H1 (cell line): ENCODE data around the gene CENPA. TPM values are rescaled to one million over a fixed set of nuclear protein-coding genes. Genes with fewer than 3 reads are reported as not detected.
A peak's percentile ranks its signal among the peaks of the same experiment; 100 is the strongest.

ENCODE experiments used
- CTCF ChIA-PET: fragments of 300-600 bp; sonication (Branson Sonifier 250); formaldehyde crosslinking; loops from one replicate; lab custom pipeline; 2021; ENCODE audit not compliant: partially characterized antibody; lab: Charles Lee
- POLR2A ChIA-PET: fragments of 300-600 bp; sonication (Branson Sonifier 250); formaldehyde crosslinking; loops from one replicate; lab custom pipeline; 2021; ENCODE audit warnings: inconsistent platforms; ENCODE audit not compliant: partially characterized antibody; lab: Charles Lee
- DNase-seq, 2 experiments: peaks; one replicate each; pipeline versions ENCODE4 v3.0.0 to v3.0.0-alpha.2; 2010 to 2022; ENCODE audit warnings: low spot score in 2 of 2, low read depth in 1 of 2, mixed read lengths in 1 of 2
- FAIRE-seq: peaks from 2 replicates; lab custom pipeline; 2011; peaks lifted over from hg19 to GRCh38; lab: Jason Lieb, UNC
- H2AFZ ChIP-seq: 2 replicates; pipeline ENCODE4 v1.8.1; 2012; ENCODE audit warnings: low read length, inconsistent platforms
- H2AK5ac ChIP-seq: 2 replicates; pipeline ENCODE4 v1.6.1; 2013; ENCODE audit warnings: low read depth, low read length
- H2BK120ac ChIP-seq: replicated peaks from 2 replicates; pipeline ENCODE3; 2013; ENCODE audit warnings: low read depth, low read length, inconsistent platforms
- H2BK12ac ChIP-seq: 2 replicates; pipeline ENCODE4 v1.6.1; 2013; ENCODE audit warnings: low read depth, low read length
- H2BK15ac ChIP-seq: 2 replicates; pipeline ENCODE4 v1.6.1; 2013; ENCODE audit warnings: low read length
- H2BK20ac ChIP-seq: 2 replicates; pipeline ENCODE4 v1.6.1; 2013; ENCODE audit warnings: low read length
- H2BK5ac ChIP-seq: 2 replicates; pipeline ENCODE4 v1.6.1; 2013; ENCODE audit warnings: low read depth, low read length
- H3K14ac ChIP-seq: 2 replicates; pipeline ENCODE4 v1.6.1; 2013; ENCODE audit warnings: inconsistent platforms; ENCODE audit not compliant: insufficient read length
- H3K18ac ChIP-seq: 2 replicates; pipeline ENCODE4 v1.6.1; 2013; ENCODE audit warnings: low read length; ENCODE audit errors: extremely low read depth
- H3K23ac ChIP-seq: 2 replicates; pipeline ENCODE4 v1.6.1; 2013; ENCODE audit warnings: inconsistent platforms; ENCODE audit not compliant: insufficient read length
- H3K23me2 ChIP-seq: 2 replicates; pipeline ENCODE4 v1.6.1; 2013; ENCODE audit warnings: low read depth, low read length
- H3K27ac ChIP-seq: 2 replicates; pipeline ENCODE4 v1.6.1; 2011; ENCODE audit warnings: low read depth, low read length, inconsistent platforms
- H3K27me3 ChIP-seq, 4 experiments: replicated peaks in 1 of 4; 1 replicate in 1 of 4; 2 replicates in 3 of 4; pipeline versions ENCODE4 v1.6.1 to v1.8.1; 2011 to 2013; ENCODE audit warnings: low read length in 3 of 4, mild to moderate bottlenecking in 3 of 4, inconsistent platforms in 2 of 4, mixed read lengths in 2 of 4, moderate library complexity in 1 of 4; ENCODE audit not compliant: control insufficient read depth in 3 of 4, insufficient read depth in 3 of 4; ENCODE audit errors: extremely low read depth in 1 of 4
- H3K36me3 ChIP-seq, 4 experiments: 2 replicates each; pipeline versions ENCODE4 v1.6.1 to v1.8.1; 2011 to 2013; ENCODE audit warnings: mild to moderate bottlenecking in 4 of 4, low read length in 3 of 4, moderate library complexity in 2 of 4, control low read depth in 1 of 4, inconsistent platforms in 1 of 4; ENCODE audit not compliant: insufficient read depth in 4 of 4, control insufficient read depth in 2 of 4
- H3K4ac ChIP-seq: replicated peaks from 2 replicates; pipeline ENCODE3; 2013; ENCODE audit warnings: low read length, low read depth, mixed read lengths, inconsistent platforms; ENCODE audit not compliant: insufficient read length
- H3K4me1 ChIP-seq, 4 experiments: replicated peaks in 1 of 4; 1 replicate in 1 of 4; 2 replicates in 3 of 4; pipeline versions ENCODE4 v1.6.1 to v1.8.1; 2011 to 2013; ENCODE audit warnings: low read length in 3 of 4, inconsistent platforms in 2 of 4, mixed read lengths in 1 of 4; ENCODE audit not compliant: insufficient read depth in 4 of 4, control insufficient read depth in 3 of 4
- H3K4me2 ChIP-seq, 2 experiments: 2 replicates each; pipeline versions ENCODE4 v1.6.1 to v1.8.1; 2011 to 2013; ENCODE audit warnings: low read depth in 2 of 2, low read length in 2 of 2, control low read depth in 1 of 2, inconsistent platforms in 1 of 2, mild to moderate bottlenecking in 1 of 2; ENCODE audit not compliant: insufficient read depth in 1 of 2
- H3K4me3 ChIP-seq, 4 experiments: fragments of 200-600, 300-600 bp in 1 of 4; sonication (generic), shearing (Covaris generic), sonication (Bioruptor Twin) in 1 of 4; 2 replicates each; pipeline versions ENCODE4 v1.5.1 to v1.8.1; 2011 to 2016; ENCODE audit warnings: low read length in 4 of 4, low read depth in 3 of 4, control low read depth in 2 of 4, inconsistent platforms in 2 of 4, mild to moderate bottlenecking in 2 of 4, mixed read lengths in 1 of 4, moderate library complexity in 1 of 4; ENCODE audit not compliant: insufficient read depth in 2 of 4; ENCODE audit errors: extremely low read depth in 1 of 4
- H3K56ac ChIP-seq: replicated peaks from 2 replicates; pipeline ENCODE3; 2013; ENCODE audit warnings: low read depth, mild to moderate bottlenecking, mixed read lengths, low read length, inconsistent platforms; ENCODE audit not compliant: insufficient read length
- H3K79me1 ChIP-seq: 2 replicates; pipeline ENCODE4 v1.6.1; 2013; ENCODE audit warnings: low read depth, low read length, control low read depth
- H3K79me2 ChIP-seq, 2 experiments: 2 replicates each; pipeline versions ENCODE4 v1.6.1 to v1.8.1; 2012 to 2013; ENCODE audit warnings: low read length in 2 of 2, mild to moderate bottlenecking in 2 of 2, inconsistent platforms in 1 of 2; ENCODE audit not compliant: insufficient read depth in 2 of 2, control insufficient read depth in 1 of 2
- H3K9ac ChIP-seq, 4 experiments: replicated peaks in 1 of 4; 1 replicate in 1 of 4; 2 replicates in 3 of 4; pipeline versions ENCODE4 v1.6.1 to v1.8.1; 2011 to 2013; ENCODE audit warnings: low read depth in 3 of 4, low read length in 3 of 4, control low read depth in 2 of 4, mild to moderate bottlenecking in 2 of 4, moderate library complexity in 2 of 4, inconsistent platforms in 1 of 4; ENCODE audit errors: extremely low read depth in 1 of 4
- H3K9me3 ChIP-seq, 2 experiments: 2 replicates each; pipeline versions ENCODE4 v1.6.1 to v1.8.1; 2012 to 2013; ENCODE audit warnings: mild to moderate bottlenecking in 2 of 2, moderate library complexity in 2 of 2, control low read depth in 1 of 2, inconsistent platforms in 1 of 2, low read depth in 1 of 2, low read length in 1 of 2, mixed read lengths in 1 of 2; ENCODE audit not compliant: insufficient read depth in 2 of 2
- H4K20me1 ChIP-seq, 2 experiments: replicated peaks in 1 of 2; 2 replicates each; pipeline versions ENCODE3 to v1.8.1; 2011 to 2013; ENCODE audit warnings: inconsistent platforms in 2 of 2, low read length in 2 of 2, mild to moderate bottlenecking in 1 of 2; ENCODE audit not compliant: insufficient read depth in 2 of 2, control insufficient read depth in 1 of 2
- H4K5ac ChIP-seq: 2 replicates; pipeline ENCODE4 v1.6.1; 2013; ENCODE audit warnings: low read length, low read depth, mixed read lengths, inconsistent platforms; ENCODE audit not compliant: insufficient read length
- H4K8ac ChIP-seq: 2 replicates; pipeline ENCODE4 v1.8.0; 2013; ENCODE audit warnings: mild to moderate bottlenecking, moderate library complexity, low read length, inconsistent platforms; ENCODE audit not compliant: insufficient read depth; ENCODE audit errors: extremely low read depth
- H4K91ac ChIP-seq: replicated peaks from 2 replicates; pipeline ENCODE3; 2013; ENCODE audit warnings: low read length, mixed read lengths, inconsistent platforms; ENCODE audit not compliant: insufficient read length
- JUN ChIP-seq: IDR thresholded peaks from 2 replicates; pipeline ENCODE4 v1.6.1; 2011; ENCODE audit warnings: low read depth, mild to moderate bottlenecking, improper control_type of control experiment, low read length
- SAP30 ChIP-seq: fragments of 300-600 bp; sonication (generic); IDR thresholded peaks from 2 replicates; pipeline ENCODE4 v1.7.1; 2012; ENCODE audit warnings: low read length, moderate library complexity, mild to moderate bottlenecking, inconsistent platforms; ENCODE audit not compliant: insufficient read depth, insufficient replicate concordance
- WGBS, 2 experiments: shearing (Covaris generic) in 1 of 2; methylation state at CpG; one replicate each; pipeline versions ENCODE4 v1.1.6 to v1.1.7; 2013 to 2015; ENCODE audit warnings: low lambda C conversion rate in 2 of 2, mixed read lengths in 2 of 2, inconsistent platforms in 1 of 2, low coverage in 1 of 2, missing lambda C conversion rate in 1 of 2; ENCODE audit not compliant: insufficient replicate concordance in 2 of 2, insufficient coverage in 1 of 2, insufficient read length in 1 of 2; ENCODE audit errors: extremely low coverage in 1 of 2, missing lambda C conversion rate in 1 of 2; 5-methylcytosine and 5-hydroxymethylcytosine counted together
- polyA plus RNA-seq, 7 experiments: library from polyadenylated mRNA; depleted of rRNA in 3 of 7; stranded (reverse) in 5 of 7; unstranded in 2 of 7; fragments of >200 nt in 5 of 7; fragments of 200-250 nt in 2 of 7; gene quantifications; 1 replicate in 5 of 7; 2 replicates in 1 of 7; 4 replicates in 1 of 7; pipeline versions ENCODE4 v1.2.1 to v1.2.3, GENCODE V29; 2011 to 2013; ENCODE audit warnings: missing spikeins in 2 of 7, mixed read lengths in 2 of 7
- total RNA-seq: library from RNA; stranded (reverse); fragmentation: NEBNext Ultra II Directional; extraction: Animal tissue kit (Norgen Biotek cat#: 25700); gene quantifications from 2 replicates; pipeline ENCODE4 v1.2.1, GENCODE V29; 2021

The CENPA gene
- total and polyA plus RNA-seq, 2 of the 8 experiments (the other 6 are each of a cell fraction or from before 2014, with no cell fraction given), result 19.4 to 30.9 TPM

GRCh38 chr2:26743852-26744251, 42.0 kb upstream of the CENPA start:
- H2BK15ac ChIP-seq, result no peak overlapping the region
- H3K23me2 ChIP-seq, result no peaks in the 10 kb centered on the region
- ChIA-PET POLR2A (no interaction called here), CTCF (interaction anchor here (1.4 to 14.9 kb wide), 12 partner anchors 10 to 224 kb away, joined by 4 to 367 read pairs (median 13); no protein-coding TSS in a partner anchor)
- H4K20me1 ChIP-seq, result no peaks in the 10 kb centered on the region
- H3K23ac ChIP-seq, result no peak overlapping the region
- H3K4me1 ChIP-seq, result no peaks in the 10 kb centered on the region
- no peak for TF ChIP-seq SAP30
- TF ChIP-seq JUN, result no peak
- 84% methylated on average over 3 of the region's 3 CpGs; no CpG with 5 or more reads in 1 of the 2 experiments for WGBS, 2 experiments
- H3K9me3 ChIP-seq, result no peaks in the 10 kb centered on the region
- no peak for DNase-seq
- H4K91ac ChIP-seq, result no peak overlapping the region
- no peak overlapping the region for H2BK120ac ChIP-seq
- FAIRE-seq, result no peak
- no peak overlapping the region for H4K5ac ChIP-seq
- 0 out of 2 replicates have a peak overlapping the region, but pooled peaks have one; percentile 9 for H2BK12ac ChIP-seq
- no peak overlapping the region for H3K4me2 ChIP-seq
- no peaks in the 10 kb centered on the region for H3K79me2 ChIP-seq
- no peaks in the 10 kb centered on the region for H3K79me1 ChIP-seq
- H2AFZ ChIP-seq, result no peak overlapping the region
- no peak overlapping the region for H3K4ac ChIP-seq
- no peak overlapping the region for H2BK20ac ChIP-seq
- H4K8ac ChIP-seq, result no peak overlapping the region
- no peak overlapping the region for H3K9ac ChIP-seq
- H3K4me3 ChIP-seq, result no peak overlapping the region
- H3K36me3 ChIP-seq, result no peaks in the 10 kb centered on the region
- no peak overlapping the region for H3K56ac ChIP-seq
- no peak overlapping the region for H2BK5ac ChIP-seq
- H2AK5ac ChIP-seq, result no peak overlapping the region
- no peak overlapping the region for H3K27ac ChIP-seq
- H3K18ac ChIP-seq, result no peak overlapping the region
- H3K14ac ChIP-seq, result no peak overlapping the region
- no peaks in the 10 kb centered on the region for H3K27me3 ChIP-seq
